Rectal smooth muscle tissue (tissue), 1 donor: ENCODE results near the gene TRAM1L1.

ENCODE experiments used
- H3K27ac ChIP-seq: one replicate; pipeline ENCODE4 v1.7.0; 2013; ENCODE audit warnings: low read depth, low read length, inconsistent platforms
- H3K27me3 ChIP-seq: one replicate; pipeline ENCODE4 v1.7.0; 2013; ENCODE audit warnings: low read length; ENCODE audit not compliant: control insufficient read depth, insufficient read depth
- H3K36me3 ChIP-seq: one replicate; pipeline ENCODE4 v1.7.0; 2013; ENCODE audit warnings: low read length; ENCODE audit not compliant: control insufficient read depth, insufficient read depth
- H3K4me1 ChIP-seq: one replicate; pipeline ENCODE4 v1.7.0; 2013; ENCODE audit warnings: low read length; ENCODE audit not compliant: control insufficient read depth, insufficient read depth
- H3K4me3 ChIP-seq: one replicate; pipeline ENCODE4 v1.7.0; 2013; ENCODE audit warnings: low read length
- H3K9ac ChIP-seq: one replicate; pipeline ENCODE4 v1.7.0; 2013; ENCODE audit warnings: low read length

TRAM1L1 gene

DNA sequence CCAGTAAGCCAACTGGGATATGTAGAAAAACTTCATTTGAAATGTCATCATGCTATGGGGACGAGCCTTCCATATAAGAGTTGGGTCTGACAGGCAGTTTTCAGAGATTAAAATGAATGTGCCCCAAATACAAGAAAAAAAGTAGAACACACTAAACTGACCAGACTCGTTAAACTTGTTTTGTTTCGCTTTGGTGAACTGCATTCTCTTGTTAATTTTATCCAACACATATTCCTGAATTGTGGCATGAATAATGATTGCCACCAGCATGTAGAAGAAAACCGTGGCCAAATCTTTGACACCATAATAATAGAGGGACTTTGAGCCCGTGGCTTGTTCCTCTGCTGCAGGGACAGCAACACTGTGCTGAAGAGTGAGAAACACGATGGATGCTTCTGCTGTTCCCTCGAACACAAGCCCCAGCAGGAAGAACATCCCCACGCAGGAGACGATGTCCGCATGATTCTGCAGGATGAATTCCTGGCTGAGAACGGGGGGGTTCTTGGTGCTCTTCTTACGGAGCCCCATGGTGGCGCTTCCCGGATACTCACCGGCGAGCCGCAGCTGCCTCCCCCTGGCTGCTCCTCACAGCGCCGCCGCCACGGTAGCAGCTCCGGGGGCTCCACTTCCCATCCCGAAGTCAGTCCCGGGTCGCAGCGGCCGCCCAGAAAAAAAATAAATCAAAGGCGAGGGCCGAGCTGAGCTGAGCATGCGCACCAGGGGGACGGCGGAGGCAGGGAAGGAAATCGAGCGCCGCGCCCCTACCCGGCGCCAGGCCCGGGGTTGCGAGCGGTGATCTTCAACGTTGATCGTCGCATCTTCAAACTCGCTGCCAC, at the start of gene TRAM1L1:
TSS of gene TRAM1L1 (minus strand) at position 711 of the 836 bp plus-strand sequence. CDS start at position 528, 183 bp downstream.
- H3K4me1 ChIP-seq = no peaks in the 10 kb centered on the region
- H3K27ac ChIP-seq = peak within 1 kb of the TSS; percentile 73
- peak within 1 kb of the TSS; percentile 59 for H3K4me3 ChIP-seq
- no peak within 1 kb of the TSS for H3K9ac ChIP-seq
- H3K36me3 ChIP-seq = no peaks in the 10 kb centered on the region
- no peaks in the 10 kb centered on the region for H3K27me3 ChIP-seq

DNA sequence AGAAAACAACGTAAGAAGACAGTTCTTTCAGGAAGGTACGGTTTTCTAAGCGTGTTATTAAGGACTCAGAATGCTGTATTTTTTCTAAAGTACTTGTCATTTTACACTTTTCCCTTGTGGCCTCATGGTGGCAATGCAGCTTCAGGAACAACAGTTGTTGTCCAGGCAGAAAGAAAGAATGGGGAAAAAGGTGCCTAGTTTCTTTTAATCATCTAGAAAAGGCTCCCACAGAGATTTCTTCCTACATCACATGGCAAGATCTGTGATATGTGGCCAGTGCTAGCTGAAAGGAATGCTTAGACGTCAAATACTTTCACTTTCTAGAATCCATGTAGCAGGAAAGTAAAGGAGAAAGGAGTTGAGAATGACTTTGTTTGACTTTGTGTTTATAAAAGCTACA, 49.0 kb upstream of the TRAM1L1 start:
- H3K36me3 ChIP-seq = no peaks in the 10 kb centered on the region
- H3K27ac ChIP-seq = no peak overlapping the region
- H3K4me1 ChIP-seq = no peaks in the 10 kb centered on the region
- H3K4me3 ChIP-seq = no peak overlapping the region
- H3K27me3 ChIP-seq = no peaks in the 10 kb centered on the region
- H3K9ac ChIP-seq = no peak overlapping the region

DNA sequence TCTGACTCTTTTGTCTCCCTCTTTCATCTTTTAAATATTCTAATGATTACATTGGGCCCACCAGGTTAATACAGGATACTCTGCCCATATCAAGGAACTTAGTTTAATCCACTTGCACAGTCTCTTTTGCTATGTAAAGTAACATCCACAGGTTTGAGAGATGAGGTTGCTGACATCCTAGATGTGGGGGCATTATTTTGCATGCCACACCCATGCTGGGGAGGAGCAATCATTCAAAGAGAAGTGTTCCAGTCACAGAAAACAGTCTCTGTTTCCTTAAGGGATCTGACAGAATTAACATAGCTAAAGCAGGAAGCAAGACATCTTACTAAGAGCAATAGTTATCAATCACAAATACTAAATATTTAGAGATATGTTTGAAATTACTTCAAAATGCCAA, 11.5 kb upstream of the TRAM1L1 start:
- Histone ChIP-seq H3K4me1 (no peaks in the 10 kb centered on the region), H3K27me3 (no peaks in the 10 kb centered on the region), H3K36me3 (no peaks in the 10 kb centered on the region), H3K9ac (no peak overlapping the region), H3K4me3 (no peak overlapping the region), H3K27ac (no peak overlapping the region)

DNA sequence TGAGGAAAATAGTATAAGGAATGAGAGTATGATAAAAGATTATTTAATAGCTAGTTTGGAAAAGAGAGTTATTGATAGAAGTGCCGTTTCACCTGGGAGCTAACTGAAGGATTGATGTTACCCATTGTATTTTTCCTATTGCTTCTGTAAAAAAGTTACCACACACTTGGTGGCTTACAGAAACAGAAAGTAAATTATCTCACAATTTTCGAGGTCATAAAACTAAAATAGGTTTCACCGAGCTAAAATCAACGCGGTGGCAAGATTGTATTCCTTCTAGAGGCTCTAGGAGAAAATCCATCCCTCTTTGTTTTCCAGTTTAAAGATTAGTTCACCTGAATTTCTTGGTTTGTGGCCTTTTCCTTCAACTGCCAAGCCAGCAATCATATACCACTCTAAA, 11.1 kb upstream of the TRAM1L1 start:
- no peak overlapping the region for H3K4me3 ChIP-seq
- H3K27me3 ChIP-seq = no peaks in the 10 kb centered on the region
- no peak overlapping the region for H3K27ac ChIP-seq
- H3K4me1 ChIP-seq = no peaks in the 10 kb centered on the region
- no peaks in the 10 kb centered on the region for H3K36me3 ChIP-seq
- no peak overlapping the region for H3K9ac ChIP-seq

DNA sequence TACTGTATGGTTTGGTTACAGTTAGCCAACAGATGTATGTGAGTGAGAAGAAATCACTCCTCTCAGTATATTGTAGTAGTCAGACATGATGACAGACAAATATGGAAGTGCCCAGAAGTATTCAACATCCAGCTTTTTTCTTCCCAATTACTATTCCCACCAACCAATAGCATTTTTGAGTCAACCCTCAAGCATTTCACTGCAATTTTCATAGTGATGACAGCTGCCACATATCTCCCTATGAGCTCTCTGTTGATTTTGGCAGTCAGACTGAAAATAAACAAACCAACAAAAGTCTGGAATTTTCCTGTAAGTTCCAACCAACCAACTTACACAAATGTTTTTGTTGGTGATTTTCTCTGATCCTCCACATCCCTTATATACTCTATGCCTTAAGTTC, 8.2 kb upstream of the TRAM1L1 start:
- Histone ChIP-seq H3K4me1 (no peaks in the 10 kb centered on the region), H3K27me3 (no peaks in the 10 kb centered on the region), H3K36me3 (no peaks in the 10 kb centered on the region), H3K4me3 (no peak overlapping the region), H3K9ac (no peak overlapping the region), H3K27ac (no peak overlapping the region)

GRCh38 chr4:117077760-117078159, 7.6 kb downstream of the TRAM1L1 start:
- Histone ChIP-seq H3K36me3 (no peaks in the 10 kb centered on the region), H3K4me3 (no peak overlapping the region), H3K4me1 (no peaks in the 10 kb centered on the region), H3K27me3 (no peaks in the 10 kb centered on the region), H3K9ac (no peak overlapping the region), H3K27ac (no peak overlapping the region)

GRCh38 chr4:117068120-117068519, 17.3 kb downstream of the TRAM1L1 start:
- Histone ChIP-seq H3K27ac (no peak overlapping the region), H3K4me1 (no peaks in the 10 kb centered on the region), H3K4me3 (no peak overlapping the region), H3K9ac (no peak overlapping the region), H3K27me3 (no peaks in the 10 kb centered on the region), H3K36me3 (no peaks in the 10 kb centered on the region)

GRCh38 chr4:117063961-117064696, 21.2 kb downstream of the TRAM1L1 start:
- Histone ChIP-seq H3K4me1 (no peaks in the 10 kb centered on the region), H3K4me3 (no peak overlapping the region), H3K9ac (no peak overlapping the region), H3K27me3 (no peaks in the 10 kb centered on the region), H3K27ac (no peak overlapping the region), H3K36me3 (no peaks in the 10 kb centered on the region)

DNA sequence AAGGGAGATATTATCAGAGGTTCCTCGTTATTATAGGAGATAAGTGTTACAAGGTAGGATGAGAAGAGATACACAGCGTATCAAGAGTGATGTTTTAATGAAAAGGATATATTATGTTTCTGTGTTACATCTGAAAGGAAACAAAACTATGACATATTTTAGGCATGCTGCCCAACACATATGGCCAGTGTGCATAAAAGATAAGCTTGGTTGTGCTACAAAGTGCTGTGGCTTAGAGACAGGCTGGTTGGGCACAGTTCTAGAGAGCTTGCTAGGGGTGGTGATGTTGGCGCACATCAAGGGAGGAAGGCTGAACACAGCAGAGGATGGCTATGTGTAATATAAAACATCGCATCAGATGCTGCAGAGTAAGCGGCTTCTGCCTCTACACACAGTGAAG, 42.4 kb downstream of the TRAM1L1 start:
- no peak overlapping the region for H3K9ac ChIP-seq
- no peak overlapping the region for H3K4me3 ChIP-seq
- no peaks in the 10 kb centered on the region for H3K27me3 ChIP-seq
- no peaks in the 10 kb centered on the region for H3K36me3 ChIP-seq
- no peak overlapping the region for H3K27ac ChIP-seq
- no peaks in the 10 kb centered on the region for H3K4me1 ChIP-seq
